Panc1 (cell line): Measurements from ENCODE around the gene SAXO2.

Experiments used
- POLR2AphosphoS5 ChIP-seq: IDR thresholded peaks from 2 replicates; pipeline ENCODE4 v1.6.1; 2012; ENCODE audit warnings: mild to moderate bottlenecking, low read depth, low read length, moderate library complexity
- SIN3A ChIP-seq: IDR thresholded peaks from 2 replicates; pipeline ENCODE4 v1.6.1; 2012; ENCODE audit warnings: low read depth, mild to moderate bottlenecking, low read length, moderate library complexity, borderline replicate concordance; ENCODE audit not compliant: insufficient read depth
- TF ChIP-seq, protein P1 (sequence below), 2 experiments: IDR thresholded peaks; 2 replicates each; pipeline ENCODE4 v1.6.1; 2011 to 2012; ENCODE audit warnings: low read depth in 2 of 2, control low read depth in 1 of 2, low read length in 1 of 2, mild to moderate bottlenecking in 1 of 2, moderate library complexity in 1 of 2; ENCODE audit not compliant: insufficient read depth in 1 of 2
- TF ChIP-seq, protein P2 (sequence below): fragments of 450-650 bp; IDR thresholded peaks from 2 replicates; pipeline ENCODE4 v1.5.1; 2017; ENCODE audit warnings: mild to moderate bottlenecking

DNA sequence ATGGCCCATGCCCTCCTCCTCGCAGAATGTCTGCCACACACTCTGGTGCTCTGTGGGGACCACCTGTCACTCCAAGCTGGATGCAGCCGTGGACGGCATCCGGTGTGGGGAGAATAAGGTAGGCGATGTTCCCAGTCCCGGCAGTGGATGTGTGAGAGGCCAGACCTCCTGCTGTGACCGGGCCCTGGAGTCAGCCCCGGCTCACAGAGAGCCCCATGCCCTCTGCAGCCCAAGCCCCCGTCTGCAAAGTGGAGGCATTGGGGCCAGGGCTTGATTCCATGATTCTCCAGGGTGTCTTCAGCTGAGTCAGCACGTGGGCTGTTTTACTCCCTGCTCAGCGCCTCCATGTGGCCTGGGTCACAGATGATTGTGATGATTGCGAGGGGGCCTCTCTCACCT lies 54.5 kb downstream of the SAXO2 start:
- TF ChIP-seq, protein P1, sequence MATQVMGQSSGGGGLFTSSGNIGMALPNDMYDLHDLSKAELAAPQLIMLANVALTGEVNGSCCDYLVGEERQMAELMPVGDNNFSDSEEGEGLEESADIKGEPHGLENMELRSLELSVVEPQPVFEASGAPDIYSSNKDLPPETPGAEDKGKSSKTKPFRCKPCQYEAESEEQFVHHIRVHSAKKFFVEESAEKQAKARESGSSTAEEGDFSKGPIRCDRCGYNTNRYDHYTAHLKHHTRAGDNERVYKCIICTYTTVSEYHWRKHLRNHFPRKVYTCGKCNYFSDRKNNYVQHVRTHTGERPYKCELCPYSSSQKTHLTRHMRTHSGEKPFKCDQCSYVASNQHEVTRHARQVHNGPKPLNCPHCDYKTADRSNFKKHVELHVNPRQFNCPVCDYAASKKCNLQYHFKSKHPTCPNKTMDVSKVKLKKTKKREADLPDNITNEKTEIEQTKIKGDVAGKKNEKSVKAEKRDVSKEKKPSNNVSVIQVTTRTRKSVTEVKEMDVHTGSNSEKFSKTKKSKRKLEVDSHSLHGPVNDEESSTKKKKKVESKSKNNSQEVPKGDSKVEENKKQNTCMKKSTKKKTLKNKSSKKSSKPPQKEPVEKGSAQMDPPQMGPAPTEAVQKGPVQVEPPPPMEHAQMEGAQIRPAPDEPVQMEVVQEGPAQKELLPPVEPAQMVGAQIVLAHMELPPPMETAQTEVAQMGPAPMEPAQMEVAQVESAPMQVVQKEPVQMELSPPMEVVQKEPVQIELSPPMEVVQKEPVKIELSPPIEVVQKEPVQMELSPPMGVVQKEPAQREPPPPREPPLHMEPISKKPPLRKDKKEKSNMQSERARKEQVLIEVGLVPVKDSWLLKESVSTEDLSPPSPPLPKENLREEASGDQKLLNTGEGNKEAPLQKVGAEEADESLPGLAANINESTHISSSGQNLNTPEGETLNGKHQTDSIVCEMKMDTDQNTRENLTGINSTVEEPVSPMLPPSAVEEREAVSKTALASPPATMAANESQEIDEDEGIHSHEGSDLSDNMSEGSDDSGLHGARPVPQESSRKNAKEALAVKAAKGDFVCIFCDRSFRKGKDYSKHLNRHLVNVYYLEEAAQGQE (IDR thresholded peaks at IDR 0.05; ENCODE audit: insufficient read depth in 1 of 2, low read depth in 2 of 2, low read length in 1 of 2) = no peak
- TF ChIP-seq, protein P2, sequence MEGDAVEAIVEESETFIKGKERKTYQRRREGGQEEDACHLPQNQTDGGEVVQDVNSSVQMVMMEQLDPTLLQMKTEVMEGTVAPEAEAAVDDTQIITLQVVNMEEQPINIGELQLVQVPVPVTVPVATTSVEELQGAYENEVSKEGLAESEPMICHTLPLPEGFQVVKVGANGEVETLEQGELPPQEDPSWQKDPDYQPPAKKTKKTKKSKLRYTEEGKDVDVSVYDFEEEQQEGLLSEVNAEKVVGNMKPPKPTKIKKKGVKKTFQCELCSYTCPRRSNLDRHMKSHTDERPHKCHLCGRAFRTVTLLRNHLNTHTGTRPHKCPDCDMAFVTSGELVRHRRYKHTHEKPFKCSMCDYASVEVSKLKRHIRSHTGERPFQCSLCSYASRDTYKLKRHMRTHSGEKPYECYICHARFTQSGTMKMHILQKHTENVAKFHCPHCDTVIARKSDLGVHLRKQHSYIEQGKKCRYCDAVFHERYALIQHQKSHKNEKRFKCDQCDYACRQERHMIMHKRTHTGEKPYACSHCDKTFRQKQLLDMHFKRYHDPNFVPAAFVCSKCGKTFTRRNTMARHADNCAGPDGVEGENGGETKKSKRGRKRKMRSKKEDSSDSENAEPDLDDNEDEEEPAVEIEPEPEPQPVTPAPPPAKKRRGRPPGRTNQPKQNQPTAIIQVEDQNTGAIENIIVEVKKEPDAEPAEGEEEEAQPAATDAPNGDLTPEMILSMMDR = no peak
- no peak for TF ChIP-seq POLR2AphosphoS5
- no peak for TF ChIP-seq SIN3A
